Measurements from ENCODE around the gene ACIN1. TPM values are rescaled to one million over a fixed set of nuclear protein-coding genes. Genes with fewer than 3 reads are reported as not detected.

The ACIN1 gene
- total RNA-seq, 1 experiment from 2014 or later, result 179 TPM

GRCh38 chr14:23101213-23101970, 6.5 kb upstream of the ACIN1 start:
- Histone ChIP-seq H3K36me3 (ENCODE audit: control insufficient read depth in 1 of 2, insufficient read depth in 2 of 2, low read length in 2 of 2) (peaks cover 11 to 13% of the 10 kb centered on the region in 2 experiments), H4K20me1 (ENCODE audit: insufficient read depth) (no peaks in the 10 kb centered on the region), H3K9ac (ENCODE audit: low read length) (no peak overlapping the region), H3K79me2 (ENCODE audit: insufficient read depth, low read length) (peaks cover 29% of the 10 kb centered on the region), H3K9me2 (ENCODE audit: insufficient read depth) (no peaks in the 10 kb centered on the region), H3K27ac (ENCODE audit: low read depth, low read length) (no peak overlapping the region), H3K4me3 (replicated peaks in 1 of 2; ENCODE audit: low read depth in 1 of 2, low read length in 2 of 2) (no peak overlapping the region), H2AFZ (ENCODE audit: low read depth, low read length, poor library complexity, severe bottlenecking) (no peak overlapping the region), H3K27me3 (ENCODE audit: insufficient read depth, low read length) (no peaks in the 10 kb centered on the region; the same call in 1 of the 2 replicates), H3K4me2 (ENCODE audit: low read length) (no peak overlapping the region), H3K9me3 (ENCODE audit: control insufficient read depth in 1 of 2, insufficient read depth in 1 of 2, low read depth in 1 of 2, low read length in 2 of 2) (no peaks in the 10 kb centered on the region), H3K4me1 (ENCODE audit: control insufficient read depth in 1 of 2, insufficient read depth in 2 of 2, low read length in 2 of 2) (peaks cover 2 to 3% of the 10 kb centered on the region in 2 experiments; a peak in 2 of 4 replicates)
- DNase-seq (ENCODE audit: low read depth, low spot score) (no peak), ATAC-seq (peak; percentile 25; the same call in 1 of the 2 replicates)
- intact Hi-C loops (cut with micrococcal nuclease), result no loop called here
- CTCF ChIA-PET, result interaction anchor here (1.8 to 1.9 kb wide), 2 partner anchors 19 to 33 kb away, joined by 4 to 7 read pairs; no protein-coding TSS in a partner anchor
- RAD21 ChIA-PET (ENCODE audit: low non-redundant PET in 1 of 2, low total read pairs in 2 of 2, uncharacterized antibody in 2 of 2, unreplicated experiment in 2 of 2), result no interaction called here
- POLR2A ChIA-PET, result no interaction called here
- TF ChIP-seq ELF1 (IDR thresholded peaks at IDR 0.05; ENCODE audit: borderline replicate concordance, low read depth) (no peak), EGR1 (IDR thresholded peaks at IDR 0.05; ENCODE audit: low read depth) (no peak), FOSL1 (IDR thresholded peaks at IDR 0.05; ENCODE audit: low read depth) (no peak), POLR2A (IDR thresholded peaks at IDR 0.05; ENCODE audit: borderline replicate concordance, extremely low read depth, insufficient read depth, insufficient read length) (no peak), SRF (IDR thresholded peaks at IDR 0.05; ENCODE audit: low read depth) (no peak), CEBPB (IDR thresholded peaks at IDR 0.05; ENCODE audit: low read depth) (no peak), ZFX (IDR thresholded peaks at IDR 0.05) (no peak), SP1 (IDR thresholded peaks at IDR 0.05; ENCODE audit: low read depth) (no peak), CTCF (IDR thresholded peaks at IDR 0.05 in 2 of 3, conservative IDR thresholded peaks at IDR 0.05 in 1 of 3; ENCODE audit: borderline replicate concordance in 1 of 3, insufficient read depth in 1 of 3, low read depth in 2 of 3, low read length in 2 of 3) (no peak), RAD21 (IDR thresholded peaks at IDR 0.05; ENCODE audit: low read depth) (no peak), CBX3 (IDR thresholded peaks at IDR 0.05; ENCODE audit: low read depth) (no peak), MAX (IDR thresholded peaks at IDR 0.05) (no peak), REST (IDR thresholded peaks at IDR 0.05; ENCODE audit: low read depth) (no peak), TCF7L2 (IDR thresholded peaks at IDR 0.05; ENCODE audit: borderline replicate concordance, extremely low read depth, insufficient read depth, insufficient read length) (no peak), YY1 (IDR thresholded peaks at IDR 0.05; ENCODE audit: extremely low read depth, insufficient replicate concordance, low read depth, low read length) (no peak), EZH2 (IDR thresholded peaks at IDR 0.05) (no peak), ZNF274 (IDR thresholded peaks at IDR 0.05; ENCODE audit: low read depth, low read length) (no peak), POLR2AphosphoS5 (IDR thresholded peaks at IDR 0.05; ENCODE audit: low read depth, low read length) (no peak)
- no TSS peak for BruUV-seq (replicated peaks)

Measured in HCT116 (cell line).